GM20000 (cell line): Measurements from ENCODE around the gene MECP2.

ENCODE experiments used
- DNase-seq: peaks from one replicate; pipeline ENCODE4 v3.0.0; 2012; ENCODE audit warnings: low spot score
- TF ChIP-seq, protein P1 (sequence below): IDR thresholded peaks from 2 replicates; pipeline ENCODE4 v1.5.1; 2012; ENCODE audit warnings: mild to moderate bottlenecking, control low read depth; ENCODE audit errors: extremely low read depth, missing control alignments

Gene MECP2

DNA sequence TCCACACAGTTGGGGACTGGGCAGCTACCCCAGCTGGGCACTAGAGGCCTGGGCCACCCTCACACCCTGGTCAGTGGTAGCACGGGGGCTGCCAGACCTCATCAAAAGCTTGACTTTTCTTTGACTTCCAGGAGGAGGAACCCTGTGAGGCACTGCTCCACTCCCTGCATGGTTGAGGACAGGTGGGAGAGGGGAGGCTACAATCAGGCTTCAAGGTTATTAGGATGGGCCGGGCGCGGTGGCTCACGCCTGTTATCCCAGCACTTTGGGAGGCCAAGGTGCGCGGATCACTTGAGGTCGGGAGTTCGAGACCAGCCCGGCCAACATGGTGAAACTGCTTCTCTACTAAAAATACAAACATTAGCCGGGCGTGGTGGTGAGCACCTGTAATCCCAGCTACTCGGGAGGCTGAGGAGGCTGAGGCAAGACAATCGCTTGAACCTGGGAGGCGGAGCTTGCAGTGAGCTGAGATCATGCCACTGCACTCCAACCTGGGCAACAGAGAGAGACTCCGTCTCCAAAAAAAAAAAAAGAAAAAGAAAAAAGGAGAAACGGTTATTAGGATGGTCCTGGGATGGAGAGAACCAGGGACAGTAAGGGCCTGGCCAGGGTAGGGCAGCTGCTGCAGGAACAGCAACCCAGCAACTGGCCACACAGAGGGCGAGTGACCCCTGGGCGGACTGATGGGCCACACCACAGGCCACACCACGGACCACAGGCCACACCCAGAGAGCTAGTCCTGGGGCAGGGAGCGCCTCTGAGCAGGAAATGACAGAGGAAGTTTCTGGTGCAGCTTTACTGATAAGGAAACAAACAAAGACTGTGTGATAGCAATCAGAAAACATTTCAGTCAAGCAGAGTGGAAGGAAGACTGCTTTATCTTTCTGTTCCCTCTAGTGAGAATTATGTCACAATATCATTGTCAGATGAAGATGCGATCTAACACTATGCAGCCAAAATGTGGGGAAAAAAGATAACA, 26.0 kb upstream of the MECP2 start:
- TF ChIP-seq, protein P1, sequence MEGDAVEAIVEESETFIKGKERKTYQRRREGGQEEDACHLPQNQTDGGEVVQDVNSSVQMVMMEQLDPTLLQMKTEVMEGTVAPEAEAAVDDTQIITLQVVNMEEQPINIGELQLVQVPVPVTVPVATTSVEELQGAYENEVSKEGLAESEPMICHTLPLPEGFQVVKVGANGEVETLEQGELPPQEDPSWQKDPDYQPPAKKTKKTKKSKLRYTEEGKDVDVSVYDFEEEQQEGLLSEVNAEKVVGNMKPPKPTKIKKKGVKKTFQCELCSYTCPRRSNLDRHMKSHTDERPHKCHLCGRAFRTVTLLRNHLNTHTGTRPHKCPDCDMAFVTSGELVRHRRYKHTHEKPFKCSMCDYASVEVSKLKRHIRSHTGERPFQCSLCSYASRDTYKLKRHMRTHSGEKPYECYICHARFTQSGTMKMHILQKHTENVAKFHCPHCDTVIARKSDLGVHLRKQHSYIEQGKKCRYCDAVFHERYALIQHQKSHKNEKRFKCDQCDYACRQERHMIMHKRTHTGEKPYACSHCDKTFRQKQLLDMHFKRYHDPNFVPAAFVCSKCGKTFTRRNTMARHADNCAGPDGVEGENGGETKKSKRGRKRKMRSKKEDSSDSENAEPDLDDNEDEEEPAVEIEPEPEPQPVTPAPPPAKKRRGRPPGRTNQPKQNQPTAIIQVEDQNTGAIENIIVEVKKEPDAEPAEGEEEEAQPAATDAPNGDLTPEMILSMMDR: no peak
- DNase-seq: peak; percentile 34

GRCh38 chrX:154121961-154122360, 24.4 kb upstream of the MECP2 start:
- no peak for DNase-seq
- TF ChIP-seq, protein P1: no peak

DNA sequence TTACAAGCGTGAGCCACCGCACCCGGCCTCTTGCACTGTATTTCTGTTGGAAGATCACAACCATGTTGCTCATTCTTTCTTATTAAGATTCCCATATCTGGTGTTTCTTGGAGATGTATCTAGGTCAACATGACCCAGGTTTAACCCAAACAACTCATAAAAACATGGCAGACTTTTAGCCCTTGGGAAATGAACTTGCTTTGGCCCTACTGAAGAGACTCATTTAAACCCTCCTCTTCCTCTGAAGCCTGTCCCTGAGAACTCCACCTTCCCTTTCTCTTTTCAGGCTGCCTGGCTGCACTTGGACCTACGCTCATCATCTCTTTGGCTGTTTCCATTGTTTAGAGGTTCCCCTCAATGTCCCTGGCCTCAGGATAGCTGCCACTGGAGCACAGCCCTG, 23.7 kb upstream of the MECP2 start:
- TF ChIP-seq, protein P1: no peak
- no peak for DNase-seq

- TF ChIP-seq, protein P1: no peak
Observed at GRCh38 chrX:154120567-154120966, 23.1 kb upstream of the MECP2 start.

GRCh38 chrX:154117566-154117965, 20.0 kb upstream of the MECP2 start:
- DNase-seq: no peak
- TF ChIP-seq, protein P1: no peak

More at GRCh38 chrX:154120567-154120966, 23.1 kb upstream of the MECP2 start:
- no peak for DNase-seq

DNA sequence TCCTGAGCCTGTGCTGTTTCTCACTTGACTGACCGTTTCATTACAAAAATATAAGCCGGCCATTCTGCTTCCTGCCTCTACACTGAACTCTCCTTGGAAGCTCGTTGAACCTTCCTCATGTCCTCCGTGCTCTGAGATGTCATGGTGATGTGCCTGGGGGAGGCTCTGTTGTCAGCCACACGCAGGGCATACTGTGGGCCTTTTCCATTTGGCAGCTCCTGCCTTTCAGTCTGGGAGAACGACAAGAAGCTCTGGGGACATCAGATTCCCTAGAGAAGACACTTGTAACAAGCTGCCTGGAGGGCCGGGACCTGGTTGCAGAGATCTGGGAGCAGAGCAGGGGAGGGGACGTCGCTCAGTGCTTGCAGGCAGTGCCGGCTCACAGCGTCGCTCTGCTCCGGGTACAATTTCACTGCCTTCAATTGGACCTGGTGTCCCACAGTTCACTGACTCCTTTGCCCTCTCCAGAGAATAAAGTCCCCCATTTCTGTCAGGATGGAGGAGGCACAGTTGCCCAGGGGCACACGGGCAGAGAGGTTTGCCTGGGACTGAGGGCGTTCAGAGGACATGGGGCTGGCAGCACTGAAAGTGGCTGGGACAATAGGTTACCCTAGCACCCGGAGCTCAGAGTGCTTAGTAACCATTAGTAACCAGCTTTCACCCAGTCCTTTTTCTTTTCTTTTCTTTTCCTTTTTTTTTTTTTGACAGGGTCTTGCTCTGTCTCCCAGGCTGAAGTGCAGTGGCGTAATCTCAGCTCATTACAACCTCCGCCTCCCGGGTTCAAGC, 19.1 kb upstream of the MECP2 start:
- DNase-seq: no peak
- TF ChIP-seq, protein P1: no peak

DNA sequence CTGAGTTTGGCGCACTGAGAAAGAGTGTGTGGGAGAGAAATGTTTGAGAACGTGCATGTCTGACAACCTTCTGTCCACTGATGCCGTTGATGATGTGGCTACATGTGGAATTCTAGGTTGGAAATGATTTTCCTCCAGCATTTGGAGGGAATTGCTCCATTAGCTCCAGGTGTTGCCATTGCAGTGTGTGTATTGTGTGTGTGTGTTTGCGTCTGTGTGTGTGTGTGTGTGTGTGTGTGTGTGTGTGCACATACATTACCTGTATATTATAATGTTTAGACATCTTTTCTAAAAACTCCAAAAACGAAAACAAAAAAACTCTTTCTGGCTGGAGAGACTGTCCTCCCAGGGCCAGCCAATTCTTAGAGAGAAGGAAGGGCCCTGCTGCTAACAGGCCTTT, 18.2 kb upstream of the MECP2 start:
- DNase-seq: no peak
- TF ChIP-seq, protein P1: no peak
